K562 treated with DMSO at 1 percent for 4 hours (cell line): ENCODE measurements around the gene ITGA1. TPM values are rescaled to one million over a fixed set of nuclear protein-coding genes. Genes with fewer than 3 reads are reported as not detected.

Experiments
- total RNA-seq: library from RNA; unstranded; fragments of 300-600 nt; gene quantifications from 2 replicates; pipeline ENCODE4 v1.2.3, GENCODE V29; 2022; ENCODE audit not compliant: insufficient read depth

Gene ITGA1
- not detected in 2 replicates for total RNA-seq

GRCh38 chr5:52787600-52788504 is at the start of gene ITGA1, which contains the start of gene PELO:
ITGA1 (plus strand) TSS chr5:52787916; CDS start chr5:52788354, 438 bp downstream.
PELO (plus strand) TSS chr5:52787916; CDS start chr5:52800395, 12,479 bp downstream.

GRCh38 chr5:52989025-52989780 is 201.5 kb downstream of the ITGA1 start, which contains the start of gene ITGA2:
ITGA2 (plus strand) TSS chr5:52989352; CDS start chr5:52989469, 117 bp downstream.

Other genes starting within 250 kb of the ITGA1 start
- 7.3 and 9.3 TPM in 2 replicates for gene PELO, start within 50 bp of the ITGA1 start, total RNA-seq
- gene ITGA2, start 201.4 kb downstream of the ITGA1 start, total RNA-seq: not detected in 2 replicates